ENCODE data around the gene NOP10.
A peak's percentile ranks its signal among the peaks of the same experiment; 100 is the strongest.

The NOP10 gene

DNA sequence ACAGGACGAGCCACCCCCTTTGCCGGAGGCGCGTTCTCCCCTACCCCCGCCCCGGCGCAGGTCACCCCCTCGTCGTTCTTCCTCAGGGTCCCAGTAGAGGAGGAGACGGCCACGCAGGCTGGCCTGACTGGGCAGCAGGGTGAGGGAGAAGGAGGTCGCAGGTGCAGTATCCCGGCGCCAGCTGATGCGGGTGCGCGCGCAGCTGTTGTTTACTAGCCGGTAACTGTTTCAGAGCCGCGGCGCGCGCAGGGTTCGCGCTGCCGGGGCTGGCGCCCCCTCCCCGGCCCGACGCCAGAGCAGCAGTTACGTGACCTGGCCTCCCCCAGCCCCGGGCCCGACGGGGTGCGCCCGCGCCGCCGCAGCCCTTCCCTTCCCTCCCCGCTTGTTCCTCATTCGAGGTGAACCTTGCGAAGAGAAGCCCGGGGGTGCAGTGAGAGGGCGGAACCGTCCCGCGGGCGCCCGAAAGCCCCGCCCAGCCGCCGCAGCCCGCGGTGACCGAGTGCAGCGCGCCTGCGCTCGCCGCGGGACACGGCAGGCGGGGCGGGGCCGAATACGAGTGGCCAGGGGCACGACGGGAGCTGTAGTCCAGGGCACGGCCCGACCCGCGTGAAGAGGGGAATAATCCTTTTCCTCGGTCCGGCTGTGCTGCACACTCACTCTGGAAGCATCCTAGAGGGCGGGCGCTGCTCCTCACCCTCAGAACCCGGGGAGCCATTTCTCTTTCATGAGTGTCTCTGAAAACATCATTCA, 5.2 kb downstream of the NOP10 start, which contains the start of gene SLC12A6:
TSS of gene SLC12A6 (minus strand) at position 225 of the 750 bp plus-strand sequence. CDS start 1,101 bp downstream, outside the sequence.
- peak; percentile 73 to 96 (median 93) for DNase-seq
- intact Hi-C loops (cut with DNase I): loop anchor here (1.0 to 10.0 kb wide), 2 partner anchors 30 to 113 kb away; partner anchors contain the start of genes EMC4 and LPCAT4

- intact Hi-C loops (cut with DNase I): loop anchor here (10.0 kb wide), 1 partner anchor 112 kb away; the partner anchor contains the start of gene EMC4
- DNase-seq: peak in 14 of 42 donors; percentile 11 to 58 (median 38)
These were observed 5.9 kb downstream of the NOP10 start for GRCh38 chr15:34336991-34337556.

GRCh38 chr15:34336231-34336990, 6.5 kb downstream of the NOP10 start:
- peak in 7 of 42 donors; percentile 12 to 52 (median 24) for DNase-seq
- intact Hi-C loops (cut with DNase I): loop anchor here (10.0 kb wide), 1 partner anchor 112 kb away; the partner anchor contains the start of gene EMC4

- DNase-seq: no peak
These were observed 7.5 kb downstream of the NOP10 start for GRCh38 chr15:34335176-34336032.

GRCh38 chr15:34334672-34335071, 8.3 kb downstream of the NOP10 start:
- no peak for DNase-seq

More at GRCh38 chr15:34335176-34336032, 7.5 kb downstream of the NOP10 start:
- intact Hi-C loops (cut with DNase I): loop anchor here (10.0 kb wide), 1 partner anchor 111 kb away; the partner anchor contains the start of gene EMC4

GRCh38 chr15:34332553-34333120, 10.3 kb downstream of the NOP10 start:
- intact Hi-C loops (cut with DNase I): loop anchor here (10.0 kb wide), 1 partner anchor 108 kb away; the partner anchor contains the start of gene EMC4

More at GRCh38 chr15:34334672-34335071, 8.3 kb downstream of the NOP10 start:
- intact Hi-C loops (cut with DNase I): loop anchor here (10.0 kb wide), 1 partner anchor 110 kb away; the partner anchor contains the start of gene EMC4

DNA sequence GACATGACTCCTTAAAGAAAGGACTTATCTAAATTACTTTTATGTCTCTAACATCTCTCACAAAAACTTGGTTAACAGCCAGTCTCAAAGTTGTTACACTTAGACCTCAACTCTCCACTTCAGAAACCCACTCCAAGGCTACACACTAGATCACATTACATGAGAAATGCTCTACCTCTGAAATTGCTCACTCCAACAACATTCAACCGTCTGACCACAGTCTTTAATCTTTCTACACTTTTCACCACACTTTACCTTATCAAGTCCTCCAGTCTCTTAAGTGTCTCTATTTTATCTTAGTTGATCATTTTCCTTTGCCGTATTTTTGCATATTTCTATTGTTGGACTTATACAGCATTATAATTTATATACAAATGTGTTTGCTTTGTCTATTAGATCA, 11.1 kb downstream of the NOP10 start:
- DNase-seq: no peak
- intact Hi-C loops (cut with DNase I): loop anchor here (10.0 kb wide), 1 partner anchor 107 kb away; the partner anchor contains the start of gene EMC4

More at GRCh38 chr15:34332553-34333120, 10.3 kb downstream of the NOP10 start:
- no peak for DNase-seq

- DNase-seq: no peak
- intact Hi-C loops (cut with DNase I): loop anchor here (10.0 kb wide), 1 partner anchor 105 kb away; the partner anchor contains the start of gene EMC4
These were observed 12.7 kb downstream of the NOP10 start for GRCh38 chr15:34330279-34330678.

DNA sequence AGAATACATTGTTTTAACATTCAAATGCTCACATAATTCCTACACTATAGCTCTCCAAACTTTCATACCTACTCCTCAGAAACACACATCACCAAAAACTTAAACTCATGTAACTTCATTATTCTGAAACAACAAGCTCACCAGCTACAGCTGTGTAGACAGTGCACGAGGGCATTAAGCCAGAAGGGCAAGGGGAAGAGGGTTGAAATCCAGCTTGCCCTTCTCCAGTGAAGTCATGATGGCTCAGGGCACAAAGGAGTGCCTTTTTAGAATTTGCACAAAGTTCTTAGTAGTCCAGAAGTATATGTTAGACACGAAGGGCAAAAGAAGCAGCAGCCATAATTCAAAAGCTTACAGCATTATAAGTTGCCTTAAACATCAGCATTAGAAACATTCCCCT, 13.9 kb downstream of the NOP10 start:
- intact Hi-C loops (cut with DNase I): no loop called here
- no peak for DNase-seq

DNA sequence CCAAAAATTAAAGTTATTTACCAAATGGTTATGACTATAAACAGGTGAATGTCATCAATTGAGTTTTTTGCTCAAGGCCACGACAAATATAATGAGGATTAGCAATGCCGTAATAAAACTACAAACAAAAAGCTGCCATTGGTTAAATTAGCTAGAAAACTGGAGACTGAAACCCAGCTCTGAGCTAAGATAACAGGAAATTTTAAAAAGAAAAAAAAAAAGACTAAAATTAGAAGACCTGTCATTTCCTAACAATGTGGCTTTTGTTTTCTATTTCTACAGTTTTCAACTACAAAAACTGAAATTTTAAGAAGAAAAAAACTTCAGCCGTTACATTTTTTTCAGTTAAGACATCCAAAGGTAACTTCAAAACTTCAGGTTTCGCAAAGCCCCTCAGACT, 15.0 kb downstream of the NOP10 start:
- DNase-seq: no peak
- intact Hi-C loops (cut with DNase I): no loop called here

- no peak for DNase-seq
- intact Hi-C loops (cut with DNase I): no loop called here
These were observed 17.6 kb downstream of the NOP10 start for GRCh38 chr15:34325368-34325767.

DNA sequence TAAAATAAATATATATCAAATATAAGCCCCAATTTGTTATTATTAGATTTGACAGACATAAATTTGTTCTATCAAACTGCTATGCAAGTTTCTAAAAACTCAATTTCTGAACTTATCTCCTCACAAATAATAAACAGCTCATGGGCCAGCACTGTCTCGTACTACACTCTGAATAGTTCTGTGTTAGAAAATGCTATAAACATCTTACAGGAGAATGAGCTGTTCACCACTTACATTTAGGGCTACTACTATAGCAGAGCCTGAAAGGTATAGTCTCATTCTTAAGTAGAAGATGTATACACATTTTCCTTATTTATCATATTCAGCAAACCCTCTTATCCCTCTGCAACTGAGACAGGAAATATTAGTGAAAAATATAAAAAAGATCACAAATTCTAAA, 18.0 kb downstream of the NOP10 start:
- intact Hi-C loops (cut with DNase I): no loop called here
- DNase-seq: no peak

GRCh38 chr15:34323217-34323616, 19.7 kb downstream of the NOP10 start:
- DNase-seq: no peak
- intact Hi-C loops (cut with DNase I): no loop called here

DNA sequence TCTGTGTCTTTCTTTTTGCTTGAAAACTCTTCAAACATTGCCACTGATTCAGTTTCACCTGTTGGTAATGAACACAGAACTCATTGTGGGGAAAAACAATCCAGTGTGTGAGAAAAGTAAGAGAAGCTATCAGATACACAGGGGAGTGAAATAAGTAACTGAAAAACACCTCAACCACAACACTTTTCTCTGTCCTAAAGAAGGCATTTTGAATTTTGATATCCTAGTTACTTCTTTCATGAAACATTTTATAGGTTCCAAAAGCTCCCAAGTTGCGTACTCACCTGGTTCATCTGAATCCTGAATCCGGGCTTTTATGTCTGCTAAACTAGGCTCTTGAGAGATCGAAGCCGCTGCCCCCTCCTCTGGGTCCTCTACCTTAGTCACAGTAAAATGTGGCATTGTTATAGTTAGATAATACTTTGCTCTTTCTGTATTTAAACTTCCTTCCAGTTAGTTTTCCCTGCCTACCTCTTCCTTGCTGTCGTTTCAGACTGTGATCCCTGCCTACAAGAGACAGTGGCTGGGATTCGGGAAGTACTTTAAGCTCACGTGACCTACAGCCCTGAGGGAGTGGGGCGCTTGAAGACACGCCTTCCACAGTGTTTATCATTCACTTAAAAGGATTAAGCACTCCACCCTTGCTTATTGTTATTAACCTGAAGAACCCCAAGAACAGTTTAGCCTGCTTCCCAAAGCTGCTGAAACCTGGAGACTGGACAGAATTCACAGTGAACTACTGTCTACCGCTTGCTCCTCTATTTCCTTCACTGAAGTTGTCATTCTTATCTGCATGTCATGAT, 24.5 kb downstream of the NOP10 start:
- DNase-seq: peak in 34 of 42 donors; percentile 18 to 83 (median 51)
- intact Hi-C loops (cut with DNase I): no loop called here

- no peak for DNase-seq
- intact Hi-C loops (cut with DNase I): no loop called here
These were observed 28.1 kb downstream of the NOP10 start for GRCh38 chr15:34314491-34315490.

GRCh38 chr15:34311563-34311962, 31.4 kb downstream of the NOP10 start:
- intact Hi-C loops (cut with DNase I): no loop called here
- no peak for DNase-seq

Measured in head of caudate nucleus (tissue), 42 donors.